SK-N-DZ (cell line): Measurements from ENCODE around the gene GRIP1.

ENCODE experiments used
- DNase-seq: peaks from one replicate; pipeline ENCODE4 v3.0.0-alpha.2; 2015; ENCODE audit warnings: low spot score

GRIP1 gene

GRCh38 chr12:66461331-66461730 is 217.5 kb downstream of the GRIP1 start:
- no peak for DNase-seq

DNA sequence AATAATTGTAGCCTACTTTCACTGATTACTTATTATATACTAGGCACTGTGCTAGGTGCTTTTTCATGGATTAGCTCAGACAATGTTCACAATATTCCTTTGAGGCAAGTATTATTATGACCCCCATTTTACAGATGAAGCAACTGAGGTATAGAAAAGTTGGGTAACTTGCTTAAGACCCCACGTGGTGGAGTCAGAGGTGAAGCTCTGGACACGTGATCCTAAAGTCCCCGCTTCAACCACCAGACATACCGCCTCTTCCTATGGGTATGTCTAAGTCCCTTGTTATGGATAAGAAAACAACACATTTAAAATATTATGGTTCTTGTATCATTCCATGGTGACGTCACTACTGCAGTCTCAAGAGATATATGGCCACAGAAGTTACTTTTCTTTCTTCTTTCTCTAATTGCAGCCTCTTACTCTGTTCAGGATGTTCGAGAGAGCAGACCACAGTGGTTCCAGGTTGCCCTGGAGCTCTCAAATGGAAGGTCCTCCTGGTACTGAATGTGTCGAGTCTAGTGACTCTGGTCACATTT is 218.9 kb downstream of the GRIP1 start:
- DNase-seq, result no peak

GRCh38 chr12:66456612-66457011 is 222.3 kb downstream of the GRIP1 start:
- no peak for DNase-seq

DNA sequence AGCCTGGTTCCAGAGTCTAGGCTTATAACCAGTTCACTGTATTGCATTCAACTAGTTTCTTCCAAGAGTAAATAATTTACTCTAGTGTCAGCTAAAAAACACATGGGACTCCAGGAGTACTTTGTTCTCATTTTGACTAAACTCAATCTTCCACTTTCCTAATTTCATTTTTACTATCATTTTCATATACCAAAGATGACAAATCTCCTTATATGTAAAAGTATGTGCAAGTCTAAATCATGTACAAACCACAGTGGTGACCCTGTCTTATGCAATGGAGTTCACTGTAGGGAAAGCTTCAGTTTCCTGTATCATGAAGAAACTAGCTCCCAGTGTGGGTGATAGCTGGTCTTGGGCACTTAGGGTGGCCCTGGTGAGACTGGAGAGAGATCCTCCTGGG is 225.0 kb downstream of the GRIP1 start:
- no peak for DNase-seq

DNA sequence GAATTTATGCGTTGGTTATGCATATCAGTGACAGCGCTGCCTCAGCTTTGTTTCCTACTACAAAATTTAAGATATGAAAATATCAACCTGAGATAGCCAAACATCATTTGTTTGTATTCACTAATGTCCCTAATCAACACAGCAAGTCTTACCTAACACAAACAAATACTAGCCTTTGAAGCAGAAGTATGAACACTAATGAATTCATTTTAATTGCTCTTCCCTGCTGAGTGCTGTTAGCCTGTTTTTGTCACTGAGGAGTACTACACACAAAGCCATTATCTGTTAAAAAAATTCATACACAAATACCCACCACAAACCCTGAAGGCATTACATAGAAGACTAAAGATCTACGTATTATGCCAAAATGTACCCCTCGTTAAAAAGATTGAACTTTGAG is 225.8 kb downstream of the GRIP1 start:
- DNase-seq, result no peak

- no peak for DNase-seq
Observed at GRCh38 chr12:66449531-66449930, 229.3 kb downstream of the GRIP1 start.

DNA sequence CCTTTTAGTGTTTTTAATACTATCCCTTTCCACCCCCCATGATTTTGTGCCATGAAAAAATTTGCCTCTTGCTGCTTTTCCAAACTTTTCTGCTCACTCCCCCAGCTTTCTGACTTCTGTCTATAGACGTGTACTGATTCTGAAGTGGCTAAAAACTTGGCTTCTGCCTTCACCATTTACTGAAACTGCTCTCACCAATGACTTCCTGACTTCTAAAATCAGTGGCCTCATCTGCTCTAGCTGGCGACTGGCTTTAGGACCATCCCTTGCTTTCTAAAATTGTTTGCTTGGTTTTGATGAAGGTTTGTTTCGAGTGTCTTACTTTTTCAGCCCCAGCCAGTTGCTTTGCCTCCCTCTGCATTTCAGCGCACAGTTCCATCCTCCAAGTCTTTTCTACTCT is 231.2 kb downstream of the GRIP1 start:
- no peak for DNase-seq

- no peak for DNase-seq
Observed at GRCh38 chr12:66446276-66446675, 232.6 kb downstream of the GRIP1 start.

DNA sequence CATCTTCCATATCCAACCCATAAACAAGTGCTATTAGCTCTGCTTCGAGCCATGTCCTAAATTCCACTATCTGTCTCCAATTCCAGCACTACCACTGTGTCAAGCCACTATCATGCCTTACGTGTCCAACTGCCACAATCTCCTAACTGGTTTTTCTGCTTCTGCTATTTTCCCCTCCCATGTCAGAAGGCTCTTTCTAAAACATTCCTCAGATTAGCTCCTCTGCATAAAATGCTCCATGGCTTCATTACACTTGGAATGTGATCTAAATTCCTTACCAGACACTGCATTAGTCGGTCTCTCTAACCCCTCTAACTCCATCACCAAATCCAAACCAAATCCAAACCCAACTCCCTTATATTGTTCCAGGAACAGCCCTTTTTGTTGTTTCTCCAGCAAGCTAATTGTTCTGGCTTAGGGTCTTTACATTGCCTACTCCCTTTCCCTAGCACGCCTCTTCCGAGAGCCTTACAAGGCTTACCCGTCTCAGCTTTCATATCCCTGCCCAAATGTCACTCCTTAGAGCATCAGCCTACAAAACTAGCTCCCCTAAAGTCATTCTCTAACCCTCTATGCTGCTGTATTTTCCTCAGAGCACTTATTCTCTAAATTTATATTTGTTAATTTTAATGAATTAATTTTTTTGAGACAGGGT is 236.8 kb downstream of the GRIP1 start:
- DNase-seq, result no peak

DNA sequence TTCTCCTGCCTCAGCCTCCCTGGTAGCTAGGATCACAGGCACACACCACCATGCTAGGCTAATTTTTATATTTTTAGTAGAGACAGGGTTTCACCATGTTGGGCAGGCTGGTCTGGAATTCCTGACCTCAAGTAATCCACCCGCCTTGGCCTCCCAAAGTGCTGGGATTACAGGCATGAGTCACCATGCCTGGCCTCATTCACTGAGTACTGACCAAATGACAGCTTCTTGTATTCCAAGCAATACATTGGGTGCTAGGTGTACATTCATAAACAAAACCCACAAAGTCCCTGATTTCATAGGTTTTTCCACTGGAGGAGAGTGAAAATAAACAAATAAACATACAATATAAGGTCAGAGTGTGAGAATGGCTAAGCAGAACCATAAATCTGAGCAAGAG is 240.3 kb downstream of the GRIP1 start:
- no peak for DNase-seq

- no peak for DNase-seq
Observed at GRCh38 chr12:66430106-66430505, 248.8 kb downstream of the GRIP1 start.

- DNase-seq, result no peak
Observed at GRCh38 chr12:66428870-66429269, 250.0 kb downstream of the GRIP1 start.

DNA sequence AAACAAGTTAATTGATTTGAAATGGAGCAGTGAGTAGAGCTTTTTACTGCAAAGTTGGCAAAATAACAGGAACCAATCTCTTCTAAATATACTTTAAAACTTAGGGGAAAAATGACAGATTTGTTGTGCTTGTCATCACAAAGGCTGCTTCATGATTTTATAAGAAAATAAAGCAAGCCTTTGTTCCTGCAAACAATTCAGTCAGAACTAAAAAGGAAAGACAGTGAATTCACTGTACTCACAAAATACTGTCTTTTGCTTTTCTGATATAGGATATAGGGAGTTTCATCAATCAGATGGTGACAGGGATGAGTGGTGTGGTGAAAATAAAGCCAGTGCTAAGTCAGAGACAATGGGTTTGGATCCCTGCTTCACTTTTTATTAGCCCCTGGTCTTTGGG is 250.6 kb downstream of the GRIP1 start:
- no peak for DNase-seq

GRCh38 chr12:66426696-66427095 is 252.2 kb downstream of the GRIP1 start:
- no peak for DNase-seq

GRCh38 chr12:66423266-66423665 is 255.6 kb downstream of the GRIP1 start:
- no peak for DNase-seq

GRCh38 chr12:66418908-66419307 is 260.0 kb downstream of the GRIP1 start:
- DNase-seq, result no peak

GRCh38 chr12:66417217-66417616 is 261.7 kb downstream of the GRIP1 start:
- no peak for DNase-seq

GRCh38 chr12:66409195-66409871 is 269.5 kb downstream of the GRIP1 start:
- DNase-seq, result peak; percentile 60

DNA sequence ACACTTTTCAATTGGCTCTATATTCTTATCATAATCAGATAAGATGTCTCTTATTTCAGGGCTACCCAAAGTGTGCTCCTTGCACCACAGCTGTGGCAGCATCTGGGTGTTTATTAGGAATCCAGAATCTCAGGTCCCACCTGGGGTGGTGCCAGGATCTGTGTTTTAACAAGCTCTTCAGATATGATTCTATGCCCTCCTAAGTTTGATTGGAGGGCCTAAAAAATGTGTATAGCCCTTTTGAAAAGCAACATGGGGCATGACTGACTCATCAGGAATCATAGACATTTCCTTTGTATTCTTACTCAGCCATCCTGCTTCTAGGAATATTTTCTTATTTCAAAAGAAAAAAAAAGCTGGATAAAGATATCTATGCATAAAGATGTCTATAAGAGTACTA is 273.5 kb downstream of the GRIP1 start:
- DNase-seq, result no peak

GRCh38 chr12:66403746-66404145 is 275.1 kb downstream of the GRIP1 start:
- DNase-seq, result peak; percentile 11

- no peak for DNase-seq
Observed at GRCh38 chr12:66399911-66400306, 279.0 kb downstream of the GRIP1 start.

GRCh38 chr12:66398931-66399910 is 279.7 kb downstream of the GRIP1 start:
- DNase-seq, result no peak
